Endothelial cell of umbilical vein (primary cell): ENCODE data around the gene ZNF385B. TPM values are rescaled to one million over a fixed set of nuclear protein-coding genes. Genes with fewer than 3 reads are reported as not detected.

Experiments
- BruUV-seq: library from RNA; stranded (reverse); fragments of 400-500 nt; replicated peaks from 2 replicates; lab custom pipeline; 2021; lab: Mats Ljungman, UMichigan
- CTCF ChIA-PET: fragments of 300-600, 350-600 bp; sonication (Branson Sonifier 250); formaldehyde crosslinking; loops from one replicate; lab custom pipeline; 2021; ENCODE audit warnings: antibody characterized with exemption, inconsistent platforms; lab: Charles Lee
- POLR2A ChIA-PET: fragments of 300-600, 350-600 bp; sonication (Branson Sonifier 250); formaldehyde crosslinking; loops from one replicate; lab custom pipeline; 2021; ENCODE audit warnings: antibody characterized with exemption, inconsistent platforms; lab: Charles Lee
- DNase-seq: peaks from one replicate; pipeline ENCODE4 v3.0.0-alpha.2; 2011; ENCODE audit warnings: low read depth, low spot score
- FAIRE-seq: peaks from 2 replicates; lab custom pipeline; 2011; peaks lifted over from hg19 to GRCh38; lab: Jason Lieb, UNC
- H2AFZ ChIP-seq: 2 replicates; pipeline ENCODE4 v1.6.0; 2012; ENCODE audit warnings: low read depth, low read length, control low read depth, inconsistent platforms
- H3K27ac ChIP-seq: 2 replicates; pipeline ENCODE4 v1.5.1; 2011; ENCODE audit warnings: low read depth, mild to moderate bottlenecking, control low read depth, low read length, moderate library complexity; ENCODE audit not compliant: insufficient read depth
- H3K27me3 ChIP-seq, 2 experiments: 2 replicates each; pipeline versions ENCODE4 v1.6.0 to v1.6.1; 2011; ENCODE audit warnings: low read length in 2 of 2, mixed read lengths in 1 of 2; ENCODE audit not compliant: control insufficient read depth in 2 of 2, insufficient read depth in 2 of 2
- H3K36me3 ChIP-seq, 2 experiments: 2 replicates in 1 of 2; 3 replicates in 1 of 2; pipeline ENCODE4 v1.5.1; 2011; ENCODE audit warnings: low read length in 2 of 2, mild to moderate bottlenecking in 1 of 2, moderate library complexity in 1 of 2; ENCODE audit not compliant: control insufficient read depth in 2 of 2, insufficient read depth in 2 of 2; ENCODE audit errors: extremely low read depth in 1 of 2
- H3K4me1 ChIP-seq: 3 replicates; pipeline ENCODE4 v1.5.1; 2011; ENCODE audit warnings: mild to moderate bottlenecking, low read length; ENCODE audit not compliant: control insufficient read depth, insufficient read depth; ENCODE audit errors: extremely low read depth
- H3K4me2 ChIP-seq: 2 replicates; pipeline ENCODE4 v1.6.1; 2011; ENCODE audit warnings: low read length, control low read depth, mixed read lengths; ENCODE audit not compliant: insufficient read depth
- H3K4me3 ChIP-seq, 3 experiments: fragments of 200-600 bp in 1 of 3; sonication (generic), shearing (Covaris generic) in 1 of 3; replicated peaks in 1 of 3; 2 replicates each; pipeline ENCODE4 v1.5.1; 2011 to 2016; ENCODE audit warnings: control low read depth in 3 of 3, low read length in 3 of 3, mild to moderate bottlenecking in 2 of 3, inconsistent platforms in 1 of 3, low read depth in 1 of 3, moderate library complexity in 1 of 3; ENCODE audit not compliant: insufficient read depth in 1 of 3
- H3K79me2 ChIP-seq: 2 replicates; pipeline ENCODE4 v1.6.0; 2012; ENCODE audit warnings: low read length, inconsistent platforms; ENCODE audit not compliant: control insufficient read depth, insufficient read depth
- H3K9ac ChIP-seq: replicated peaks from 2 replicates; pipeline ENCODE3; 2011; ENCODE audit warnings: low read length, control low read depth; ENCODE audit not compliant: insufficient read depth; ENCODE audit errors: extremely low read depth
- H3K9me1 ChIP-seq: replicated peaks from 3 replicates; pipeline ENCODE4 v1.6.0; 2011; ENCODE audit warnings: mild to moderate bottlenecking, low read length; ENCODE audit not compliant: control insufficient read depth, insufficient read depth; ENCODE audit errors: extremely low read depth
- H3K9me3 ChIP-seq: replicated peaks from 2 replicates; pipeline ENCODE4 v1.5.1; 2012; ENCODE audit warnings: low read length, inconsistent platforms; ENCODE audit not compliant: control insufficient read depth, insufficient read depth
- H4K20me1 ChIP-seq: replicated peaks from 2 replicates; pipeline ENCODE3; 2011; ENCODE audit warnings: mild to moderate bottlenecking, low read length; ENCODE audit not compliant: control insufficient read depth, insufficient read depth; ENCODE audit errors: extremely low read depth
- CTCF ChIP-seq, 2 donors: IDR thresholded peaks; 1 replicate in 1 of 2; 2 replicates in 1 of 2; pipeline ENCODE4 v1.5.1; 2011; ENCODE audit warnings: low read length in 2 of 2, mild to moderate bottlenecking in 2 of 2, moderate library complexity in 2 of 2, control low read depth in 1 of 2, inconsistent platforms in 1 of 2, low read depth in 1 of 2; ENCODE audit not compliant: insufficient read depth in 1 of 2; ENCODE audit errors: extremely low read depth in 1 of 2
- EZH2 ChIP-seq: IDR thresholded peaks from 2 replicates; pipeline ENCODE4 v1.6.1; 2012; ENCODE audit warnings: borderline replicate concordance, low read depth, mild to moderate bottlenecking, moderate library complexity, low read length, inconsistent platforms; ENCODE audit not compliant: severe bottlenecking
- FOS ChIP-seq: IDR thresholded peaks from 2 replicates; pipeline ENCODE4 v1.6.1; 2011; ENCODE audit warnings: mild to moderate bottlenecking, low read length, moderate library complexity, borderline replicate concordance; ENCODE audit not compliant: insufficient read depth
- GATA2 ChIP-seq: IDR thresholded peaks from 2 replicates; pipeline ENCODE4 v1.7.0; 2011; ENCODE audit warnings: low read depth, mild to moderate bottlenecking, moderate library complexity, mixed read lengths, low read length; ENCODE audit not compliant: insufficient read length, insufficient read depth
- JUN ChIP-seq: IDR thresholded peaks from 2 replicates; pipeline ENCODE4 v1.6.1; 2011; ENCODE audit warnings: borderline replicate concordance, low read depth; ENCODE audit not compliant: insufficient read length, insufficient read depth
- MAX ChIP-seq: IDR thresholded peaks from 2 replicates; pipeline ENCODE4 v1.6.1; 2011; ENCODE audit not compliant: insufficient read depth, insufficient read length
- MYC ChIP-seq: IDR thresholded peaks from one replicate; pipeline ENCODE4 v1.6.1; 2011; ENCODE audit warnings: mild to moderate bottlenecking, low read depth, low read length
- POLR2A ChIP-seq: IDR thresholded peaks from 2 replicates; pipeline ENCODE4 v1.6.1; 2012; ENCODE audit warnings: low read depth, mild to moderate bottlenecking, control low read depth, low read length
- POLR2AphosphoS5 ChIP-seq: IDR thresholded peaks from 2 replicates; pipeline ENCODE4 v1.6.1; 2012; ENCODE audit warnings: low read depth, mild to moderate bottlenecking, control low read depth, low read length, moderate library complexity; ENCODE audit not compliant: insufficient read depth
- dilution Hi-C: fragments of 300-500 bp; cut with MboI; formaldehyde crosslinking; loops from one replicate; pipeline ENCODE4 v1.15.0; 2019; ENCODE audit warnings: low sequenced_read_pairs; ENCODE audit not compliant: extremely low pct_ligation_motif_present
- intact Hi-C: fragments of 100-400 bp; cut with micrococcal nuclease; formaldehyde crosslinking; loops from one replicate; pipeline ENCODE4 v1.10.0; 2022
- polyA plus RNA-seq, 4 experiments: library from polyadenylated mRNA; depleted of rRNA in 3 of 4; stranded (reverse) in 3 of 4; unstranded in 1 of 4; fragments of >200 nt; gene quantifications; 2 replicates each; pipeline versions ENCODE4 v1.2.1 to v1.2.3, GENCODE V29; 2011 to 2012; ENCODE audit warnings: missing spikeins in 1 of 4
- total RNA-seq: library from RNA; stranded (reverse); gene quantifications from 2 replicates; pipeline ENCODE4 v1.2.3, GENCODE V29; 2021

The ZNF385B gene
- total and polyA plus RNA-seq, 2 donors (not counting 3 experiments of a cell fraction or from before 2014, with no cell fraction given), result not detected

- Histone ChIP-seq H3K79me2 (no peaks in the 10 kb centered on the region), H2AFZ (no peak overlapping the region), H3K9me3 (no peaks in the 10 kb centered on the region), H3K27me3 (peaks cover 2 to 5% of the 10 kb centered on the region in 2 experiments), H3K9me1 (no peaks in the 10 kb centered on the region), H3K9ac (no peak overlapping the region), H4K20me1 (no peaks in the 10 kb centered on the region), H3K4me2 (no peak overlapping the region), H3K4me1 (no peaks in the 10 kb centered on the region), H3K4me3 (no peak overlapping the region), H3K36me3 (no peaks in the 10 kb centered on the region), H3K27ac (no peak overlapping the region)
- intact Hi-C loops (loop anchor here (1.0 to 5.0 kb wide), 4 partner anchors 19 to 655 kb away; no protein-coding TSS in a partner anchor), dilution Hi-C loops (no loop called here)
- ChIA-PET CTCF (interaction anchor here (0.7 to 4.7 kb wide), 25 partner anchors 10 to 660 kb away, joined by 3 to 38 read pairs (median 5); no protein-coding TSS in a partner anchor), POLR2A (no interaction called here)
- no peak for TF ChIP-seq EZH2
- peak; percentile 74 to 79 for TF ChIP-seq CTCF (IDR thresholded peaks at IDR 0.05; ENCODE audit: extremely low read depth in 1 of 2, insufficient read depth in 1 of 2, low read depth in 1 of 2, low read length in 2 of 2)
- no TSS peak for BruUV-seq
- peak; percentile 61 for FAIRE-seq
- DNase-seq, result peak; percentile 68
Measured at GRCh38 chr2:179422037-179422643, 439.3 kb downstream of the ZNF385B start.

- ChIA-PET CTCF (interaction anchor here (1.3 to 1.4 kb wide), 3 partner anchors 199 to 656 kb away, joined by 3 to 5 read pairs (median 4); no protein-coding TSS in a partner anchor), POLR2A (no interaction called here)
- Histone ChIP-seq H3K9ac (no peak overlapping the region), H2AFZ (no peak overlapping the region), H3K27me3 (no peaks in the 10 kb centered on the region), H3K4me1 (no peaks in the 10 kb centered on the region), H3K27ac (no peak overlapping the region), H4K20me1 (no peaks in the 10 kb centered on the region), H3K9me1 (no peaks in the 10 kb centered on the region), H3K9me3 (no peaks in the 10 kb centered on the region), H3K4me3 (no peak overlapping the region), H3K79me2 (no peaks in the 10 kb centered on the region), H3K36me3 (no peaks in the 10 kb centered on the region), H3K4me2 (no peak overlapping the region)
- TF ChIP-seq MYC, result no peak
- TF ChIP-seq GATA2, result no peak
- no peak for TF ChIP-seq EZH2
- TF ChIP-seq JUN, result no peak
- TF ChIP-seq FOS, result no peak
- TF ChIP-seq CTCF (IDR thresholded peaks at IDR 0.05; ENCODE audit: extremely low read depth in 1 of 2, insufficient read depth in 1 of 2, low read depth in 1 of 2, low read length in 2 of 2), result no peak
- no peak for TF ChIP-seq POLR2AphosphoS5
- no peak for TF ChIP-seq POLR2A
- TF ChIP-seq MAX, result no peak
- no TSS peak for BruUV-seq
- intact Hi-C loops (no loop called here), dilution Hi-C loops (no loop called here)
- FAIRE-seq (no peak), DNase-seq (no peak)
Measured at GRCh38 chr2:179417436-179417949, 443.9 kb downstream of the ZNF385B start.
